Tibial nerve (tissue), 3 donors: ENCODE measurements around the gene ZFAND3.

Source experiments
- EP300 ChIP-seq, 2 donors: sonication (generic); formaldehyde crosslinking; IDR thresholded peaks; one replicate each; pipeline ENCODE4 v1.6.1; 2017; ENCODE audit warnings: antibody characterized with exemption in 2 of 2, mild to moderate bottlenecking in 1 of 2
- POLR2A ChIP-seq, 2 donors: fragments of 450-650 bp; IDR thresholded peaks; one replicate each; pipeline ENCODE4 v1.6.1; 2017; ENCODE audit warnings: antibody characterized with exemption in 2 of 2, mild to moderate bottlenecking in 2 of 2, moderate library complexity in 2 of 2

DNA sequence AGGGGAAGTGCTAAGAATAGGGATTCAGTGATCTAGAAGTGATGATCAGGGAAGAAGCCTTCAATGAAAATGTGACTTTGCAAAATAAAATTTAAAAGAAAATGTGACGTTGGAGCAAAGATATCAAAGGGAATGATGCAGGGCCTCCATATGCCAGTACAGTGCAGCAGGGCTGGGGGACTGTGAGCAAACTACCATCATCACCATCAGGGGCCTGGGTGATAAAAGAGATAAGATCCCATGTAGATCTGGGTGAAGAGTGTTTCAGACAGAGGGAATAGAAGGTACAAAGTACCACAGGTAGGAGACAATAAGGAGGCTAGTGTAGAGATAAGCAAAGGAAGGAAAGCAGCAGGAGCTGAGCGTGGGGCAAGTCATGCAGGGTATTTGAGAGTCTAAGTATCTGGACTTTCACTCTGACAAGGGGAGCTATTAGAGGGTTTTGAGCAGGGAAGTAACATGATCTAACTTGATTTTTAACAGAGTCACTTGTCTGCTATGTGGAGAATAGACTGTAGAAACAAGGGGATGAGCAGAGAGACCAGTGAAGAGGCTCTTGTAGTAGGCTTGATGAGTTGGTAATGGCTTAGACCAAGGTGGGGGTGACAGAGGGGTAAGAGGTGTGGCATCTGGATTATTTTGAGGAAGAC is 295.6 kb downstream of the ZFAND3 start:
- no peak for TF ChIP-seq POLR2A (IDR thresholded peaks at IDR 0.05)
- no peak for TF ChIP-seq EP300 (IDR thresholded peaks at IDR 0.05)
